ENCODE data around the gene TRIM8.

Gene TRIM8

DNA sequence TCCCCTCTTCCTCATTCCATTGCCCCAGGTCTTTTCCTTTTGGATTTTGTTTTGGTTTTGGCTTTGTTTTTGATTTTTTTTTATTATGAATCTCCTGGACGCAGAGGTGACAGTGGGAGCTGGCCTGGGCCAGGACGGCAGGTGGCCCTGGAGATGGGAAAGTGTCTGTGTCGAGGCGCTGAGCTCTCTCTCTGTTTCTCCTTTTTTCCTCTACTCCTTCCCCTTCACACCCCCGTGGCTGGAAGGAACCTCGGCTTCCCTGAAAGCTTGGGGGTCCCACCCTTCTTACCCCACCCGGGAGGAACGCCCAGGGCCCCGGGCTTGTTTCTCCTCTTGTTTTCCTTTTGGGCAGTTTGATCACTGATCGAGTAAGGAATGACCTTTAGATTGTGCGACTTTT is 13.2 kb downstream of the TRIM8 start:
- Histone ChIP-seq H3K79me2 (ENCODE audit: insufficient read depth, low read length) (peaks cover 33% of the 10 kb centered on the region), H3K9ac (ENCODE audit: low read depth, low read length, poor library complexity, severe bottlenecking) (no peak overlapping the region), H2AFZ (ENCODE audit: low read length) (no peak overlapping the region), H3K4me3 (ENCODE audit: low read length, poor library complexity, severe bottlenecking) (no peak overlapping the region), H3K9me2 (replicated peaks; ENCODE audit: low read depth, low read length) (no peaks in the 10 kb centered on the region), H3K9me3 (ENCODE audit: insufficient read depth, low read depth, low read length) (no peaks in the 10 kb centered on the region), H3K27me3 (ENCODE audit: insufficient read depth, low read length, poor library complexity, severe bottlenecking) (no peaks in the 10 kb centered on the region), H3F3A (ENCODE audit: low read depth) (no peaks in the 10 kb centered on the region), H4K20me1 (ENCODE audit: insufficient read depth, low read length, poor library complexity, severe bottlenecking) (peaks cover 29% of the 10 kb centered on the region), H3K36me3 (ENCODE audit: insufficient read depth, low read length) (peaks cover 61% of the 10 kb centered on the region; the same call in 1 of the 2 replicates), H3K4me2 (ENCODE audit: low read depth, low read length, poor library complexity, severe bottlenecking) (no peak overlapping the region), H3K4me1 (ENCODE audit: insufficient read depth, low read length, poor library complexity, severe bottlenecking) (peaks cover 33% of the 10 kb centered on the region)
- TF ChIP-seq, protein P1, sequence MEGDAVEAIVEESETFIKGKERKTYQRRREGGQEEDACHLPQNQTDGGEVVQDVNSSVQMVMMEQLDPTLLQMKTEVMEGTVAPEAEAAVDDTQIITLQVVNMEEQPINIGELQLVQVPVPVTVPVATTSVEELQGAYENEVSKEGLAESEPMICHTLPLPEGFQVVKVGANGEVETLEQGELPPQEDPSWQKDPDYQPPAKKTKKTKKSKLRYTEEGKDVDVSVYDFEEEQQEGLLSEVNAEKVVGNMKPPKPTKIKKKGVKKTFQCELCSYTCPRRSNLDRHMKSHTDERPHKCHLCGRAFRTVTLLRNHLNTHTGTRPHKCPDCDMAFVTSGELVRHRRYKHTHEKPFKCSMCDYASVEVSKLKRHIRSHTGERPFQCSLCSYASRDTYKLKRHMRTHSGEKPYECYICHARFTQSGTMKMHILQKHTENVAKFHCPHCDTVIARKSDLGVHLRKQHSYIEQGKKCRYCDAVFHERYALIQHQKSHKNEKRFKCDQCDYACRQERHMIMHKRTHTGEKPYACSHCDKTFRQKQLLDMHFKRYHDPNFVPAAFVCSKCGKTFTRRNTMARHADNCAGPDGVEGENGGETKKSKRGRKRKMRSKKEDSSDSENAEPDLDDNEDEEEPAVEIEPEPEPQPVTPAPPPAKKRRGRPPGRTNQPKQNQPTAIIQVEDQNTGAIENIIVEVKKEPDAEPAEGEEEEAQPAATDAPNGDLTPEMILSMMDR (conservative IDR thresholded peaks at IDR 0.05; ENCODE audit: low read length) = no peak
- no peak for TF ChIP-seq EZH2phosphoT487 (IDR thresholded peaks at IDR 0.05; ENCODE audit: borderline replicate concordance)

DNA sequence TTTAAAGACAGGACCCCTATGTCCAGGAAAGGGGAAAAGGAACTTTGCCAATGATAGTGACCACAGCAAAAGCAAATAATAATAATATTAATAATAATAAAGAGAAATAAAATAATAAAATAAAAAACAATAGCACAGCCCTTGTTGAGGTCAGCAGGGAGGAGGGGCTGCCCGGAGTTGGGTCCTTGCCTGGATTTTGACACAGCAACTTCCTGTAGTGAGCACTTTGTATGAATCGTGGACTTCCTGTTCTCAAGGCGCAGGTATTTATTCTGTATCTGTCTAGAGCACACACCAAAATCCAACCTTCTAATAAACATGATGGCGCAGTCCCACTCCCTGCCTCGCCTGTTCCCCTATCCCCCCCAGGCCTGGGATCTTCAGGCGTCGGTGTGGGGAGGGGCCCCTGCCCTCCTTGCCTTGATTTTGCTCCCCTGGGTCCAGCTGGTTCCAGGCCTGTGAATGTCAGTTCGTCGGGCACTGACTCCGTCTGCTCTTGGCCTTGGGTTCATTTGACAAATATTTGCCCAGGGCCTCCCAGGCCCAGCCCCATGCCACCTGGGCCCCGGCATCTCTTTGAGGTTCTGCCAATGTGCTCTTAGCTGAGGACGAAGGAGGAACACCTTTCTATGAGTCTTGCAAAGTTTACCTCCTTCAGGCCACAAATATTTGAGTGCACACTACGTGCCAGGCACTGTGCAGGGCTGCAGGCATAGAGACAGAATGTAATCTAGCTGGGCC is 13.9 kb downstream of the TRIM8 start:
- TF ChIP-seq, protein P1 (conservative IDR thresholded peaks at IDR 0.05; ENCODE audit: low read length) = no peak
- no peak for TF ChIP-seq EZH2phosphoT487 (IDR thresholded peaks at IDR 0.05; ENCODE audit: borderline replicate concordance)
- H3K9ac ChIP-seq (ENCODE audit: low read depth, low read length, poor library complexity, severe bottlenecking) = no peak overlapping the region
- H2AFZ ChIP-seq (ENCODE audit: low read length) = no peak overlapping the region
- peaks cover 26% of the 10 kb centered on the region for H3K79me2 ChIP-seq (ENCODE audit: insufficient read depth, low read length)
- no peak overlapping the region for H3K4me2 ChIP-seq (ENCODE audit: low read depth, low read length, poor library complexity, severe bottlenecking)
- H3K4me1 ChIP-seq (ENCODE audit: insufficient read depth, low read length, poor library complexity, severe bottlenecking) = peaks cover 28% of the 10 kb centered on the region
- H3K36me3 ChIP-seq (ENCODE audit: insufficient read depth, low read length) = peaks cover 56% of the 10 kb centered on the region; the same call in 1 of the 2 replicates
- H3K4me3 ChIP-seq (ENCODE audit: low read length, poor library complexity, severe bottlenecking) = no peak overlapping the region
- no peaks in the 10 kb centered on the region for H3F3A ChIP-seq (ENCODE audit: low read depth)
- H3K9me2 ChIP-seq (replicated peaks; ENCODE audit: low read depth, low read length) = no peaks in the 10 kb centered on the region
- H4K20me1 ChIP-seq (ENCODE audit: insufficient read depth, low read length, poor library complexity, severe bottlenecking) = peaks cover 22% of the 10 kb centered on the region
- H3K9me3 ChIP-seq (ENCODE audit: insufficient read depth, low read depth, low read length) = no peaks in the 10 kb centered on the region
- H3K27me3 ChIP-seq (ENCODE audit: insufficient read depth, low read length, poor library complexity, severe bottlenecking) = no peaks in the 10 kb centered on the region

DNA sequence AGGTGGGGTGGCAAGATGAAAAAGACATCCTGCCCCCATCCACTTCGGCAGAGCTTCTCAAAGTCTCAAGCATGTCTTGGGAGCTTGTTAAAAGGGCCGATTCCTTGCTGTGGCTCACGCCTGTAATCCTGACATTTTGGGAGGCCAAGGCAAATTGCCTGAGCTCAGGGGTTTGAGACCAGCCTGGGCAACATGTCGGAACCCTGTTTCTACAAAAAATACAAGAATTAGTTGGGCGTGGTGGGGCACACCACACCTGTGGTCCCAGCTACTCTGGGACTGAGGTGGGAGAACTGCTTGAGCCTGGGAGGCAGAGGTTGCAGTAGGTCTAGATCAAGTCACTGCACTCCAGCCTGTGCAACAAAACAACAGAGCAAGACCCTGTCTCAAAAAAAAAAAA is 14.5 kb downstream of the TRIM8 start:
- Histone ChIP-seq H3K27me3 (ENCODE audit: insufficient read depth, low read length, poor library complexity, severe bottlenecking) (no peaks in the 10 kb centered on the region), H2AFZ (ENCODE audit: low read length) (no peak overlapping the region), H3K9me3 (ENCODE audit: insufficient read depth, low read depth, low read length) (no peaks in the 10 kb centered on the region), H4K20me1 (ENCODE audit: insufficient read depth, low read length, poor library complexity, severe bottlenecking) (peaks cover 16% of the 10 kb centered on the region), H3K4me3 (ENCODE audit: low read length, poor library complexity, severe bottlenecking) (no peak overlapping the region), H3K79me2 (ENCODE audit: insufficient read depth, low read length) (peaks cover 20% of the 10 kb centered on the region), H3K4me2 (ENCODE audit: low read depth, low read length, poor library complexity, severe bottlenecking) (no peak overlapping the region), H3F3A (ENCODE audit: low read depth) (no peaks in the 10 kb centered on the region), H3K4me1 (ENCODE audit: insufficient read depth, low read length, poor library complexity, severe bottlenecking) (peaks cover 25% of the 10 kb centered on the region), H3K36me3 (ENCODE audit: insufficient read depth, low read length) (peaks cover 50% of the 10 kb centered on the region; the same call in 1 of the 2 replicates), H3K9ac (ENCODE audit: low read depth, low read length, poor library complexity, severe bottlenecking) (no peak overlapping the region), H3K9me2 (replicated peaks; ENCODE audit: low read depth, low read length) (no peaks in the 10 kb centered on the region)
- TF ChIP-seq, protein P1 (conservative IDR thresholded peaks at IDR 0.05; ENCODE audit: low read length) = no peak
- TF ChIP-seq EZH2phosphoT487 (IDR thresholded peaks at IDR 0.05; ENCODE audit: borderline replicate concordance) = no peak

Data from Loucy (cell line).